Fibroblast of lung (primary cell): ENCODE data around the gene GRID1. TPM values are rescaled to one million over a fixed set of nuclear protein-coding genes. Genes with fewer than 3 reads are reported as not detected.

Experiments used
- DNase-seq, 2 donors: peaks; one replicate each; pipeline versions ENCODE4 v3.0.0 to v3.0.0-alpha.2; 2010; ENCODE audit warnings: low read depth in 2 of 2
- H2AFZ ChIP-seq: 2 replicates; pipeline ENCODE4 v1.5.1; 2012; ENCODE audit warnings: low read length, control low read depth, inconsistent platforms
- H3K27ac ChIP-seq: 2 replicates; pipeline ENCODE4 v1.5.1; 2011; ENCODE audit warnings: low read length, control low read depth; ENCODE audit not compliant: insufficient read depth
- H3K27me3 ChIP-seq: 2 replicates; pipeline ENCODE4 v1.5.1; 2011; ENCODE audit warnings: mild to moderate bottlenecking, low read length; ENCODE audit not compliant: control insufficient read depth, insufficient read depth
- H3K36me3 ChIP-seq: 2 replicates; pipeline ENCODE4 v1.5.1; 2011; ENCODE audit warnings: low read length; ENCODE audit not compliant: control insufficient read depth, insufficient read depth
- H3K4me1 ChIP-seq: 2 replicates; pipeline ENCODE4 v1.5.1; 2011; ENCODE audit warnings: low read length; ENCODE audit not compliant: control insufficient read depth, insufficient read depth; ENCODE audit errors: extremely low read depth
- H3K4me2 ChIP-seq: 2 replicates; pipeline ENCODE4 v1.5.1; 2011; ENCODE audit warnings: low read length, control low read depth; ENCODE audit not compliant: insufficient read depth; ENCODE audit errors: extremely low read depth
- H3K4me3 ChIP-seq, 4 experiments: fragments of 200-600 bp in 1 of 4; sonication (generic) in 1 of 4; replicated peaks in 1 of 4; 2 replicates each; pipeline ENCODE4 v1.5.1; 2011 to 2016; ENCODE audit warnings: low read length in 4 of 4, low read depth in 3 of 4, mild to moderate bottlenecking in 3 of 4, control low read depth in 2 of 4, inconsistent platforms in 1 of 4, mixed read lengths in 1 of 4; ENCODE audit not compliant: insufficient read depth in 1 of 4; ENCODE audit errors: control extremely low read depth in 1 of 4
- H3K79me2 ChIP-seq: 2 replicates; pipeline ENCODE4 v1.5.1; 2012; ENCODE audit warnings: mild to moderate bottlenecking, low read length, inconsistent platforms; ENCODE audit not compliant: control insufficient read depth, insufficient read depth
- H3K9ac ChIP-seq: 2 replicates; pipeline ENCODE4 v1.5.1; 2011; ENCODE audit warnings: mild to moderate bottlenecking, low read length, control low read depth; ENCODE audit not compliant: insufficient read depth
- H3K9me3 ChIP-seq: 2 replicates; pipeline ENCODE4 v1.5.1; 2012; ENCODE audit warnings: low read depth, low read length; ENCODE audit not compliant: control insufficient read depth, insufficient read depth
- H4K20me1 ChIP-seq: 2 replicates; pipeline ENCODE4 v1.5.1; 2011; ENCODE audit warnings: low read length; ENCODE audit not compliant: control insufficient read depth, insufficient read depth; ENCODE audit errors: extremely low read depth
- EZH2 ChIP-seq: IDR thresholded peaks from 2 replicates; pipeline ENCODE4 v1.5.1; 2012; ENCODE audit warnings: low read length, control low read depth, mild to moderate bottlenecking; ENCODE audit errors: missing control alignments
- polyA plus RNA-seq, 2 donors: library from polyadenylated mRNA; depleted of rRNA in 1 of 2; stranded (reverse) in 1 of 2; unstranded in 1 of 2; fragments of >200 nt; gene quantifications; 2 replicates each; pipeline ENCODE4 v1.2.1, GENCODE V29; 2011 to 2012; ENCODE audit warnings: missing spikeins in 1 of 2
- total RNA-seq: library from RNA; depleted of rRNA; stranded (reverse); fragments of >200 nt; gene quantifications from 2 replicates; pipeline ENCODE4 v1.2.1, GENCODE V29; 2014
- TF ChIP-seq, protein P1 (sequence below), 2 donors: IDR thresholded peaks in 1 of 2; conservative IDR thresholded peaks in 1 of 2; 1 replicate in 1 of 2; 2 replicates in 1 of 2; pipeline ENCODE4 v1.5.1; 2011 to 2012; ENCODE audit warnings: low read length in 2 of 2, control low read depth in 1 of 2, inconsistent platforms in 1 of 2, low read depth in 1 of 2, mild to moderate bottlenecking in 1 of 2

The GRID1 gene
- total and polyA plus RNA-seq, 2 donors (not counting 1 experiment from before 2014, with no cell fraction given) = 0.03 to 0.33 TPM

DNA sequence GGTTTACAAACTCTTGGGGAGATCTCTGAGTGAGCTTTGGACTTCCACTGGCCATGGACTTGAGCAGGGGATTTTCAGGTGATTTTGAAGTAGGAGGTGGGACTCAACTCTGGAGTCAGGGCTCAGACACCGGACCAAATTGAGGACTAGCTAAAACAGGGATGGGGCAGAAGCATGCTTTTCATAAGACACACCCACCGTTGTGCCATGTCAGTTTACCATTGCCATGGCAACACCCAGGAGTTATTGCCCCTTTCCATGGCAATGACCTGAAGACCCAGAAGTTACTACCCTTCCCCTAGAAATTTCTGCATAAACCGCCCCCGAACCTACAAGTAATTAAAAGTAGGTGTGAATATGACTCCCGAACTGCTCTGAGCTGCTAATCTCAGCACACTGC is 320.7 kb downstream of the GRID1 start:
- TF ChIP-seq, protein P1, sequence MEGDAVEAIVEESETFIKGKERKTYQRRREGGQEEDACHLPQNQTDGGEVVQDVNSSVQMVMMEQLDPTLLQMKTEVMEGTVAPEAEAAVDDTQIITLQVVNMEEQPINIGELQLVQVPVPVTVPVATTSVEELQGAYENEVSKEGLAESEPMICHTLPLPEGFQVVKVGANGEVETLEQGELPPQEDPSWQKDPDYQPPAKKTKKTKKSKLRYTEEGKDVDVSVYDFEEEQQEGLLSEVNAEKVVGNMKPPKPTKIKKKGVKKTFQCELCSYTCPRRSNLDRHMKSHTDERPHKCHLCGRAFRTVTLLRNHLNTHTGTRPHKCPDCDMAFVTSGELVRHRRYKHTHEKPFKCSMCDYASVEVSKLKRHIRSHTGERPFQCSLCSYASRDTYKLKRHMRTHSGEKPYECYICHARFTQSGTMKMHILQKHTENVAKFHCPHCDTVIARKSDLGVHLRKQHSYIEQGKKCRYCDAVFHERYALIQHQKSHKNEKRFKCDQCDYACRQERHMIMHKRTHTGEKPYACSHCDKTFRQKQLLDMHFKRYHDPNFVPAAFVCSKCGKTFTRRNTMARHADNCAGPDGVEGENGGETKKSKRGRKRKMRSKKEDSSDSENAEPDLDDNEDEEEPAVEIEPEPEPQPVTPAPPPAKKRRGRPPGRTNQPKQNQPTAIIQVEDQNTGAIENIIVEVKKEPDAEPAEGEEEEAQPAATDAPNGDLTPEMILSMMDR (conservative IDR thresholded peaks at IDR 0.05 in 1 of 2, IDR thresholded peaks at IDR 0.05 in 1 of 2; ENCODE audit: low read depth in 1 of 2, low read length in 2 of 2) = no peak
- no peak for TF ChIP-seq EZH2

DNA sequence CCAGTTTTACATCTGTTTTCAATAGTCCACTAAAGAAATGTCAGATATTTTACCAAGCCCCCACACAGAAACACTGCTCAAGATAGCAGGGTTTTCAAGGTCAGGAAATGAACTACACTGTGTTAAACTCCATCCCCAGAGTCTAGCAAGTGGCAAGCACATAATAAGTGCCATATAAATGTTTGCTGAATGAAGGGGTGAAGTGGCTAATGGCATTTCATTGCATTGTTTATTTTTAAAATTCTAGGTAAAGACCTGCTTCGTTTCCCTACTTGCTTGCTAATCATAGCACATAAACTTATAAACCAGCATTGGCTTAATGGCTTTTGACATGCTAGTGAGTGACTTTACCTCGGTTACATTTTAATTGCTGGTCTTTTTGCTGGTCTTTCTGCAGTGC is 322.6 kb downstream of the GRID1 start:
- Histone ChIP-seq H3K36me3 (no peaks in the 10 kb centered on the region), H3K4me1 (no peaks in the 10 kb centered on the region), H4K20me1 (no peaks in the 10 kb centered on the region), H3K79me2 (no peaks in the 10 kb centered on the region), H3K4me2 (no peak overlapping the region), H3K9me3 (no peaks in the 10 kb centered on the region), H3K27ac (no peak overlapping the region), H2AFZ (no peak overlapping the region), H3K27me3 (no peaks in the 10 kb centered on the region), H3K9ac (no peak overlapping the region), H3K4me3 (no peak overlapping the region)
- no peak for DNase-seq
- TF ChIP-seq, protein P1 (conservative IDR thresholded peaks at IDR 0.05 in 1 of 2, IDR thresholded peaks at IDR 0.05 in 1 of 2; ENCODE audit: low read depth in 1 of 2, low read length in 2 of 2) = no peak
- TF ChIP-seq EZH2 = no peak

More for the DNA sequence above, 320.7 kb downstream of the GRID1 start:
- no peak overlapping the region for H3K27ac ChIP-seq
- no peaks in the 10 kb centered on the region for H3K9me3 ChIP-seq
- no peak overlapping the region for H3K9ac ChIP-seq
- no peak overlapping the region for H3K4me2 ChIP-seq
- no peaks in the 10 kb centered on the region for H4K20me1 ChIP-seq
- no peaks in the 10 kb centered on the region for H3K27me3 ChIP-seq
- no peaks in the 10 kb centered on the region for H3K79me2 ChIP-seq
- no peaks in the 10 kb centered on the region for H3K4me1 ChIP-seq
- H2AFZ ChIP-seq = no peak overlapping the region
- no peak overlapping the region for H3K4me3 ChIP-seq
- no peak for DNase-seq
- H3K36me3 ChIP-seq = no peaks in the 10 kb centered on the region

DNA sequence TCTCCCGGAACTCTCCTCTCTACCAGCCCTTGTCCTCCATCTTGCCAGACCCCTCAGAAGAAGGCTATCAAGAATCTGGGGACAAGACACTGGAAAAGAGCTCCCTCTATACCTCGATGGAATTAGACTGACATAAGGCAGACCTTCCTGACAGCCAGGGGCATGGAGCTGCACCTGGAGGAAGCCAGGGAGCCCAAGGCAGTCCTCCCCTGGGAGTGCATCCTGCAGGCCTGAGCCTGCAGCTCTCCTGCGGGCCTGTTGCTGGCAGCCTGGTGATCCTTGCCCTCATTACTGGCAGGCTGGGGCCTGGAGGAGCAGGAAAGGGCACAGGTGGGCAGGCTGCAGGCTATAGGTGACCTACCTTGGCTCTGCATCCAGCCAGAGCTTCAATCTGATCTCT is 323.4 kb downstream of the GRID1 start:
- Histone ChIP-seq H3K9ac (no peak overlapping the region), H3K9me3 (no peaks in the 10 kb centered on the region), H3K4me1 (no peaks in the 10 kb centered on the region), H4K20me1 (no peaks in the 10 kb centered on the region), H3K4me2 (no peak overlapping the region), H3K4me3 (no peak overlapping the region), H3K27me3 (no peaks in the 10 kb centered on the region), H2AFZ (no peak overlapping the region), H3K36me3 (no peaks in the 10 kb centered on the region), H3K79me2 (no peaks in the 10 kb centered on the region), H3K27ac (no peak overlapping the region)
- DNase-seq = no peak
- TF ChIP-seq EZH2 = no peak
- TF ChIP-seq, protein P1 (conservative IDR thresholded peaks at IDR 0.05 in 1 of 2, IDR thresholded peaks at IDR 0.05 in 1 of 2; ENCODE audit: low read depth in 1 of 2, low read length in 2 of 2) = no peak
